HG02759 (cell line): ENCODE data around the gene TBC1D3B.
"Not testable (repeated sequence)": the region's sequence is repeated elsewhere in the genome, so short reads cannot be mapped to it uniquely, and the experiment has no call there.

Experiments used
- ATAC-seq: cut with Tn5 transposase; IDR thresholded peaks from one replicate; pipeline ENCODE4 v1.9.1; 2021; ENCODE audit warnings: mild to moderate bottlenecking, moderate library complexity; ENCODE audit not compliant: unreplicated experiment

TBC1D3B gene

GRCh38 chr17:36176536-36176935 is at the start of gene TBC1D3B:
Gene TBC1D3B, minus strand, starts transcription at chr17:36176636. Its CDS starts 1,586 bp downstream, at chr17:36175050.
- ATAC-seq: not testable (repeated sequence)

- ATAC-seq: not testable (repeated sequence)
These were observed 46.5 kb upstream of the TBC1D3B start for GRCh38 chr17:36222967-36223366.

GRCh38 chr17:36221581-36222100 is 45.2 kb upstream of the TBC1D3B start:
- ATAC-seq: not testable (repeated sequence)

GRCh38 chr17:36220737-36221580 is 44.5 kb upstream of the TBC1D3B start:
- not testable (repeated sequence) for ATAC-seq

GRCh38 chr17:36219556-36219955 is 43.1 kb upstream of the TBC1D3B start:
- not testable (repeated sequence) for ATAC-seq

GRCh38 chr17:36215406-36216308 is 39.2 kb upstream of the TBC1D3B start:
- not testable (repeated sequence) for ATAC-seq

GRCh38 chr17:36214918-36215317 is 38.5 kb upstream of the TBC1D3B start:
- no peak for ATAC-seq

GRCh38 chr17:36213695-36214094 is 37.3 kb upstream of the TBC1D3B start:
- no peak for ATAC-seq

- ATAC-seq: no peak
These were observed 36.5 kb upstream of the TBC1D3B start for GRCh38 chr17:36212966-36213365.

GRCh38 chr17:36212272-36212605 is 35.8 kb upstream of the TBC1D3B start:
- ATAC-seq: no peak

GRCh38 chr17:36211484-36212271 is 35.2 kb upstream of the TBC1D3B start:
- ATAC-seq: not testable (repeated sequence)

GRCh38 chr17:36210439-36211211 is 34.2 kb upstream of the TBC1D3B start, which contains the start of gene CCL4L2:
Gene CCL4L2, plus strand, starts transcription at chr17:36211063.
- peak; percentile 65 for ATAC-seq

GRCh38 chr17:36209575-36209974 is 33.1 kb upstream of the TBC1D3B start:
- ATAC-seq: no peak

GRCh38 chr17:36207383-36207782 is 30.9 kb upstream of the TBC1D3B start:
- ATAC-seq: not testable (repeated sequence)

GRCh38 chr17:36206486-36206821 is 30.0 kb upstream of the TBC1D3B start:
- not testable (repeated sequence) for ATAC-seq

GRCh38 chr17:36205637-36206485 is 29.4 kb upstream of the TBC1D3B start:
- no peak for ATAC-seq

GRCh38 chr17:36204724-36205500 is 28.5 kb upstream of the TBC1D3B start:
- no peak for ATAC-seq

GRCh38 chr17:36203335-36203734 is 26.9 kb upstream of the TBC1D3B start:
- ATAC-seq: no peak
